Ovary (tissue), 3 donors: ENCODE data around the gene ACE2.

Source experiments
- EP300 ChIP-seq: sonication (generic); formaldehyde crosslinking; IDR thresholded peaks from one replicate; pipeline ENCODE4 v1.6.1; 2017; ENCODE audit warnings: antibody characterized with exemption
- POLR2A ChIP-seq: fragments of 450-650 bp; IDR thresholded peaks from one replicate; pipeline ENCODE4 v1.6.1; 2017; ENCODE audit warnings: antibody characterized with exemption, mild to moderate bottlenecking, moderate library complexity
- TF ChIP-seq, protein P1 (sequence below), 3 donors: fragments of 450-650 bp in 2 of 3; fragments of 200-600 bp in 1 of 3; IDR thresholded peaks; one replicate each; pipeline versions ENCODE4 v1.5.1 to v1.8.0; 2016 to 2022; ENCODE audit warnings: antibody characterized with exemption in 3 of 3, mild to moderate bottlenecking in 1 of 3
- donor health status: DM: no; HTN: no; CAD: no.

- TF ChIP-seq, protein P1, sequence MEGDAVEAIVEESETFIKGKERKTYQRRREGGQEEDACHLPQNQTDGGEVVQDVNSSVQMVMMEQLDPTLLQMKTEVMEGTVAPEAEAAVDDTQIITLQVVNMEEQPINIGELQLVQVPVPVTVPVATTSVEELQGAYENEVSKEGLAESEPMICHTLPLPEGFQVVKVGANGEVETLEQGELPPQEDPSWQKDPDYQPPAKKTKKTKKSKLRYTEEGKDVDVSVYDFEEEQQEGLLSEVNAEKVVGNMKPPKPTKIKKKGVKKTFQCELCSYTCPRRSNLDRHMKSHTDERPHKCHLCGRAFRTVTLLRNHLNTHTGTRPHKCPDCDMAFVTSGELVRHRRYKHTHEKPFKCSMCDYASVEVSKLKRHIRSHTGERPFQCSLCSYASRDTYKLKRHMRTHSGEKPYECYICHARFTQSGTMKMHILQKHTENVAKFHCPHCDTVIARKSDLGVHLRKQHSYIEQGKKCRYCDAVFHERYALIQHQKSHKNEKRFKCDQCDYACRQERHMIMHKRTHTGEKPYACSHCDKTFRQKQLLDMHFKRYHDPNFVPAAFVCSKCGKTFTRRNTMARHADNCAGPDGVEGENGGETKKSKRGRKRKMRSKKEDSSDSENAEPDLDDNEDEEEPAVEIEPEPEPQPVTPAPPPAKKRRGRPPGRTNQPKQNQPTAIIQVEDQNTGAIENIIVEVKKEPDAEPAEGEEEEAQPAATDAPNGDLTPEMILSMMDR (IDR thresholded peaks at IDR 0.05) = no peak
- no peak for TF ChIP-seq POLR2A
- no peak for TF ChIP-seq EP300
Observed at GRCh38 chrX:15567267-15567666, 33.5 kb downstream of the ACE2 start.
